ENCODE results near the gene SARNP.

The SARNP gene

GRCh38 chr12:55720071-55720564 lies 97.4 kb downstream of the SARNP start, which contains the start of gene RDH5:
Gene RDH5, plus strand, starts transcription at chr12:55720393. Its CDS starts 792 bp downstream, at chr12:55721185.
- H3K79me2 ChIP-seq (ENCODE audit: insufficient read depth, low read length), result no peaks in the 10 kb centered on the region
- H4K20me1 ChIP-seq (ENCODE audit: low read depth, low read length), result no peaks in the 10 kb centered on the region
- H3K27me3 ChIP-seq (ENCODE audit: low read length), result no peaks in the 10 kb centered on the region
- H3K27ac ChIP-seq (ENCODE audit: low read depth, low read length), result no peak within 1 kb of the TSS
- H3K36me3 ChIP-seq (ENCODE audit: low read length), result no peaks in the 10 kb centered on the region
- H3F3A ChIP-seq (ENCODE audit: insufficient read depth), result peaks cover 1% of the 10 kb centered on the region; the same call in 1 of the 2 replicates
- TF ChIP-seq CTCF (IDR thresholded peaks at IDR 0.05; ENCODE audit: insufficient read depth, low read length, poor library complexity, severe bottlenecking) (no peak), EZH2phosphoT487 (conservative IDR thresholded peaks at IDR 0.05; ENCODE audit: low read length) (no peak)
- H3K9me3 ChIP-seq (ENCODE audit: insufficient read depth, low read length), result no peaks in the 10 kb centered on the region
- no peak within 1 kb of the TSS for H3K4me3 ChIP-seq (ENCODE audit: insufficient read depth, low read length, poor library complexity, severe bottlenecking)
- no peak within 1 kb of the TSS for H3K9ac ChIP-seq (ENCODE audit: low read length)
- H2AFZ ChIP-seq (ENCODE audit: low read depth, low read length, severe bottlenecking), result no peak within 1 kb of the TSS
- no peak within 1 kb of the TSS for H3K4me2 ChIP-seq (ENCODE audit: low read depth, low read length, poor library complexity, severe bottlenecking)
- no peaks in the 10 kb centered on the region for H3K9me2 ChIP-seq (replicated peaks; ENCODE audit: insufficient read depth, low read length)

GRCh38 chr12:55719371-55719770 lies 98.2 kb downstream of the SARNP start:
- Histone ChIP-seq H3K4me2 (ENCODE audit: low read depth, low read length, poor library complexity, severe bottlenecking) (no peak overlapping the region), H3K36me3 (ENCODE audit: low read length) (no peaks in the 10 kb centered on the region), H3K27ac (ENCODE audit: low read depth, low read length) (no peak overlapping the region), H3K4me3 (ENCODE audit: insufficient read depth, low read length, poor library complexity, severe bottlenecking) (no peak overlapping the region), H4K20me1 (ENCODE audit: low read depth, low read length) (no peaks in the 10 kb centered on the region), H3F3A (ENCODE audit: insufficient read depth) (no peaks in the 10 kb centered on the region), H3K9me2 (replicated peaks; ENCODE audit: insufficient read depth, low read length) (no peaks in the 10 kb centered on the region), H3K79me2 (ENCODE audit: insufficient read depth, low read length) (no peaks in the 10 kb centered on the region), H3K27me3 (ENCODE audit: low read length) (no peaks in the 10 kb centered on the region), H3K9ac (ENCODE audit: low read length) (no peak overlapping the region), H2AFZ (ENCODE audit: low read depth, low read length, severe bottlenecking) (no peak overlapping the region), H3K9me3 (ENCODE audit: insufficient read depth, low read length) (no peaks in the 10 kb centered on the region)
- TF ChIP-seq CTCF (IDR thresholded peaks at IDR 0.05; ENCODE audit: insufficient read depth, low read length, poor library complexity, severe bottlenecking) (no peak), EZH2phosphoT487 (conservative IDR thresholded peaks at IDR 0.05; ENCODE audit: low read length) (no peak)

GRCh38 chr12:55718624-55719275 lies 98.8 kb downstream of the SARNP start:
- TF ChIP-seq EZH2phosphoT487 (conservative IDR thresholded peaks at IDR 0.05; ENCODE audit: low read length) (no peak), CTCF (IDR thresholded peaks at IDR 0.05; ENCODE audit: insufficient read depth, low read length, poor library complexity, severe bottlenecking) (no peak)
- no peaks in the 10 kb centered on the region for H3K27me3 ChIP-seq (ENCODE audit: low read length)
- no peaks in the 10 kb centered on the region for H3K79me2 ChIP-seq (ENCODE audit: insufficient read depth, low read length)
- H3K9ac ChIP-seq (ENCODE audit: low read length), result no peak overlapping the region
- H3K4me3 ChIP-seq (ENCODE audit: insufficient read depth, low read length, poor library complexity, severe bottlenecking), result no peak overlapping the region
- no peaks in the 10 kb centered on the region for H3F3A ChIP-seq (ENCODE audit: insufficient read depth)
- no peaks in the 10 kb centered on the region for H3K36me3 ChIP-seq (ENCODE audit: low read length)
- no peaks in the 10 kb centered on the region for H3K9me2 ChIP-seq (replicated peaks; ENCODE audit: insufficient read depth, low read length)
- H3K27ac ChIP-seq (ENCODE audit: low read depth, low read length), result no peak overlapping the region
- H3K9me3 ChIP-seq (ENCODE audit: insufficient read depth, low read length), result no peaks in the 10 kb centered on the region
- H4K20me1 ChIP-seq (ENCODE audit: low read depth, low read length), result no peaks in the 10 kb centered on the region
- H3K4me2 ChIP-seq (ENCODE audit: low read depth, low read length, poor library complexity, severe bottlenecking), result no peak overlapping the region
- H2AFZ ChIP-seq (ENCODE audit: low read depth, low read length, severe bottlenecking), result no peak overlapping the region
